Sigmoid colon (tissue), 7 donors: ENCODE measurements around the gene GNLY. TPM values are rescaled to one million over a fixed set of nuclear protein-coding genes. Genes with fewer than 3 reads are reported as not detected.

Experiments
- DNase-seq: peaks from one replicate; pipeline ENCODE4 v3.0.0-alpha.2; 2019
- H3K27ac ChIP-seq, 4 donors: fragments of 200-600 bp; sonication (generic); one replicate each; pipeline ENCODE4 v1.5.1; 2016 to 2019; ENCODE audit warnings: mild to moderate bottlenecking in 1 of 4
- H3K27me3 ChIP-seq, 3 donors: fragments of 200-600 bp; sonication (generic); one replicate each; pipeline ENCODE4 v1.5.1; 2019; ENCODE audit warnings: mild to moderate bottlenecking in 1 of 3
- H3K36me3 ChIP-seq, 4 donors: fragments of 200-600 bp; sonication (generic); one replicate each; pipeline ENCODE4 v1.5.1; 2016 to 2019
- H3K4me1 ChIP-seq, 4 donors: fragments of 200-600 bp; sonication (generic); one replicate each; pipeline ENCODE4 v1.5.1; 2017 to 2019
- H3K4me3 ChIP-seq, 4 donors: fragments of 200-600 bp; sonication (generic); one replicate each; pipeline ENCODE4 v1.5.1; 2017 to 2019; ENCODE audit warnings: mild to moderate bottlenecking in 2 of 4, moderate library complexity in 1 of 4
- H3K9me3 ChIP-seq, 4 donors: fragments of 200-600 bp in 3 of 4; sonication (generic) in 3 of 4; one replicate each; pipeline versions ENCODE4 v1.5.1 to v1.6.1; 2013 to 2019
- EP300 ChIP-seq, 4 donors: sonication (generic); formaldehyde crosslinking; IDR thresholded peaks; one replicate each; pipeline ENCODE4 v1.6.1; 2017; ENCODE audit warnings: antibody characterized with exemption in 4 of 4
- POLR2A ChIP-seq, 2 donors: fragments of 450-650 bp; IDR thresholded peaks; one replicate each; pipeline ENCODE4 v1.6.1; 2016; ENCODE audit warnings: antibody characterized with exemption in 2 of 2, mild to moderate bottlenecking in 2 of 2, moderate library complexity in 2 of 2
- POLR2AphosphoS5 ChIP-seq, 4 donors: sonication (generic); formaldehyde crosslinking; IDR thresholded peaks; one replicate each; pipeline ENCODE4 v1.6.1; 2017; ENCODE audit warnings: antibody characterized with exemption in 4 of 4
- WGBS, 2 donors: extraction: QIAGEN DNeasy Blood & Tissue Kit; methylation state at CpG; one replicate each; pipeline ENCODE4 v1.1.7; 2013; 5-methylcytosine and 5-hydroxymethylcytosine counted together
- intact Hi-C: fragments of 100-400 bp; cut with DNase I; formaldehyde crosslinking; loops from one replicate; pipeline ENCODE4 v1.15.1; 2023
- polyA plus RNA-seq, 3 donors: library from polyadenylated mRNA; stranded (reverse); fragments of 200-250 nt; gene quantifications; one replicate each; pipeline ENCODE4 v1.2.3, GENCODE V29; 2013
- total RNA-seq, 4 donors: library from RNA; depleted of rRNA; stranded (reverse); fragments of >200 nt; gene quantifications; one replicate each; pipeline ENCODE4 v1.1.0, GENCODE V29; 2016
- TF ChIP-seq, protein P1 (sequence below), 4 experiments: fragments of 450-650 bp in 3 of 4; fragments of 200-600 bp in 1 of 4; IDR thresholded peaks; one replicate each; pipeline ENCODE4 v1.5.1; 2016 to 2019; ENCODE audit warnings: antibody characterized with exemption in 4 of 4, mild to moderate bottlenecking in 3 of 4, moderate library complexity in 2 of 4
- donor health status: healthy with polysubstance abuse.
- donor health status: Bipolar disorder and iron deficiency.
- donor health status: healthy.

The GNLY gene
- total and polyA plus RNA-seq, 7 donors = 1.6 to 13.9 (median 3.3) TPM; not detected in 3

DNA sequence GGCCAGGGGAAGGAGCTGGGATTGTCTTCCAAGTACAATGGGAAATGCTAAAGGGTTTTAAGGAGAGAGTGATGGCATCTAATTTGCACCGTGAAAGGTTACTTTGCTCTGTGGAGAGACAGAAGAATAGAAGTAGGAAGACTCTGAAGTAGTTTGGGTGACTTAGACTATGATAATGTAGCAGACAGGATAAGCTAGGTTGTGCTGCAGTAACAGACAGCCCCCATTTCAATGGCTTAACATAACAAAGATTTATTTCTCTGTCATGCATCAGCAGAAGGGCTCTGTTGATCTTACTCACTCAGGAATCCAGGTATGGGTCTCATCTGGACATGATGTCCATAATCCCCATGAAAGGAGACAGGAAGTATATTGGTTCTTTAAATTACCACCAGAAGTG lies 26.4 kb downstream of the GNLY start:
- WGBS, 2 donors = 88 to 100% methylated on average over 1 of the region's 1 CpG
- peaks cover 0 to 8% (median 3%) of the 10 kb centered on the region in 4 donors for H3K4me1 ChIP-seq
- H3K27me3 ChIP-seq = no peaks in the 10 kb centered on the region
- H3K27ac ChIP-seq = no peak overlapping the region
- no peak overlapping the region for H3K4me3 ChIP-seq
- no peaks in the 10 kb centered on the region for H3K9me3 ChIP-seq
- no peaks in the 10 kb centered on the region for H3K36me3 ChIP-seq
- no peak for TF ChIP-seq POLR2AphosphoS5 (IDR thresholded peaks at IDR 0.05)
- TF ChIP-seq, protein P1, sequence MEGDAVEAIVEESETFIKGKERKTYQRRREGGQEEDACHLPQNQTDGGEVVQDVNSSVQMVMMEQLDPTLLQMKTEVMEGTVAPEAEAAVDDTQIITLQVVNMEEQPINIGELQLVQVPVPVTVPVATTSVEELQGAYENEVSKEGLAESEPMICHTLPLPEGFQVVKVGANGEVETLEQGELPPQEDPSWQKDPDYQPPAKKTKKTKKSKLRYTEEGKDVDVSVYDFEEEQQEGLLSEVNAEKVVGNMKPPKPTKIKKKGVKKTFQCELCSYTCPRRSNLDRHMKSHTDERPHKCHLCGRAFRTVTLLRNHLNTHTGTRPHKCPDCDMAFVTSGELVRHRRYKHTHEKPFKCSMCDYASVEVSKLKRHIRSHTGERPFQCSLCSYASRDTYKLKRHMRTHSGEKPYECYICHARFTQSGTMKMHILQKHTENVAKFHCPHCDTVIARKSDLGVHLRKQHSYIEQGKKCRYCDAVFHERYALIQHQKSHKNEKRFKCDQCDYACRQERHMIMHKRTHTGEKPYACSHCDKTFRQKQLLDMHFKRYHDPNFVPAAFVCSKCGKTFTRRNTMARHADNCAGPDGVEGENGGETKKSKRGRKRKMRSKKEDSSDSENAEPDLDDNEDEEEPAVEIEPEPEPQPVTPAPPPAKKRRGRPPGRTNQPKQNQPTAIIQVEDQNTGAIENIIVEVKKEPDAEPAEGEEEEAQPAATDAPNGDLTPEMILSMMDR (IDR thresholded peaks at IDR 0.05) = no peak
- TF ChIP-seq POLR2A (IDR thresholded peaks at IDR 0.05) = no peak
- no peak for TF ChIP-seq EP300 (IDR thresholded peaks at IDR 0.05)
- intact Hi-C loops = loop anchor here (10.0 kb wide), 1 partner anchor 364 kb away; no protein-coding TSS in a partner anchor
- no peak for DNase-seq

DNA sequence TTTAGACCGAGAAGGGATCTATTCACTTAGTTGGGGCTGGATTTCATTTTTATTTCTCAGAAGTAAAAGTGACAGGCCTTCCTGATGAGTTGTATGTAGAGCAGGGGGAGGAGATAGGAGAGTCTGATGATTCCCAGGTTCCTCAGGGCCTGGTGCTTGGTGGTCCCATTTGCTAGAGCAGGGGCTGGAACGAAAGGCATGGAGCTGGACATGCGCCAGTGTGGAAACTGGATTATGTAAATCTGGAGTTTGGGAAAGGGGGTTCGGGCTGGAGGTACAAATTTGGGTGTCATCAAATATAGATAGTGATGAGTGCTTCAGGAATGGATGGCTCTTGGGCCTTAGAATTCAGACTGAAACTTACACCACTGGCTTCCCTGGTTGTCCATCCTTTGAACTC lies 27.5 kb downstream of the GNLY start:
- TF ChIP-seq, protein P1 (IDR thresholded peaks at IDR 0.05) = no peak
- no peak for TF ChIP-seq POLR2AphosphoS5 (IDR thresholded peaks at IDR 0.05)
- no peak for TF ChIP-seq EP300 (IDR thresholded peaks at IDR 0.05)
- no peak for TF ChIP-seq POLR2A (IDR thresholded peaks at IDR 0.05)
- Histone ChIP-seq H3K4me3 (no peak overlapping the region), H3K36me3 (no peaks in the 10 kb centered on the region), H3K9me3 (no peaks in the 10 kb centered on the region), H3K4me1 (peaks cover 0 to 8% (median 3%) of the 10 kb centered on the region in 4 donors), H3K27me3 (no peaks in the 10 kb centered on the region), H3K27ac (no peak overlapping the region)
- intact Hi-C loops = loop anchor here (10.0 kb wide), 1 partner anchor 363 kb away; no protein-coding TSS in a partner anchor
- DNase-seq = no peak
- WGBS, 2 donors = 86 to 93% methylated on average over 4 of the region's 4 CpGs

DNA sequence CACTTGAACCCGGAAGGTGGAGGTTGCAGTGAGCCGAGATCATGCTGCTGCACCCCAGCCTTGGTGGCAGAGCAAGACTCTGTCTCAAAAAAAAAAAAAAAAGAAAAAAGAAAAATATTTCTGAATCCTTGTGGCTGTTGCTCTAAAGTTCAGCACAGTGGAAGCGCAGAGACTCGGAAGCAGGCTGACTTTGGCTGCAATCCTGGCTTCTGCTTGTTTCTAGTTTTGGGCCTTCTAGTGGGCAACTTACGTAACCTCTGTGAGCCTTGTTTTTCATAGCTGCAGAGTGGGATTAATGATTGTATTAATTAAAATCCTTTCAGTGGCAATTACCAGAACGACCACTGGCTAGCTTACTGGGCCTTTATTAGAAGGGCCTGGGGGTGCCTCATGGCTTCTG lies 28.4 kb downstream of the GNLY start:
- intact Hi-C loops = loop anchor here (10.0 kb wide), 1 partner anchor 362 kb away; no protein-coding TSS in a partner anchor
- Histone ChIP-seq H3K9me3 (no peaks in the 10 kb centered on the region), H3K27me3 (no peaks in the 10 kb centered on the region), H3K36me3 (no peaks in the 10 kb centered on the region), H3K27ac (no peak overlapping the region), H3K4me1 (peaks cover 0 to 8% (median 3%) of the 10 kb centered on the region in 4 donors), H3K4me3 (no peak overlapping the region)
- TF ChIP-seq POLR2A (IDR thresholded peaks at IDR 0.05) = no peak
- TF ChIP-seq, protein P1 (IDR thresholded peaks at IDR 0.05) = no peak
- TF ChIP-seq EP300 (IDR thresholded peaks at IDR 0.05) = no peak
- TF ChIP-seq POLR2AphosphoS5 (IDR thresholded peaks at IDR 0.05) = no peak
- no peak for DNase-seq
- 90 to 93% methylated on average over 6 of the region's 6 CpGs for WGBS, 2 donors

DNA sequence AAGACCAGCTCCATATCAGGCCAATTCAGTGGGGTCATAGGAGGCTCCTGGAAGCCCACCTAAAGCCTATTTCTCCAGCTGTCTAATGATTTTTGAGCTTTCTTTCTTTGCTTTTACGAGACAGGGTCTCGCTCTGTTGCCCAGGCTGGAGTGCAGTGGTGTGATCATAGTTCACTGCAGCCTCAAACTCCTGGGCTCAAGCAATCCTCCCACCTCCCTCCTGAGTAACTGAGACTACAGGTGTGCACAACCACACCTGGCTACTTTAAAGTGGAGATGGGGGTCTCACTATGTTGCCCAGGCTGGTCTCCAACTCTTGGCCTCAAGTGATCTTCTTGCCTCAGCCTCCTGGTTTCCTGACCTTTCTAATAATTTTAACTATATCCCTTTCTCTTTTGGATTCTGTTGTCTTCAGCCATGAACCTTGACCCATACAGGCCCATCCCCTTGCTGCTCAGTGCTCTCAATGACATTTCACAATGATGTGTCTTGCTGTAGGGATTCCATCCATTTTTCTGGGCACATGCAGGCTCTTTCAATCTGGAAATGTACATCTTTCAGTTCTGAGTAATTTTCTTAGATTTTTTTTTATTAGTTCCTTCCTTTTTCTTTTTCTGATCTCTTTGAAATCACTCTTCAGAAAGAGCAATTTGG lies 29.7 kb downstream of the GNLY start:
- Histone ChIP-seq H3K27ac (no peak overlapping the region), H3K27me3 (no peaks in the 10 kb centered on the region), H3K9me3 (no peaks in the 10 kb centered on the region), H3K36me3 (no peaks in the 10 kb centered on the region), H3K4me3 (no peak overlapping the region), H3K4me1 (peaks cover 0 to 12% (median 5%) of the 10 kb centered on the region in 4 donors)
- TF ChIP-seq, protein P1 (IDR thresholded peaks at IDR 0.05) = no peak
- TF ChIP-seq POLR2AphosphoS5 (IDR thresholded peaks at IDR 0.05) (no peak), EP300 (IDR thresholded peaks at IDR 0.05) (no peak), POLR2A (IDR thresholded peaks at IDR 0.05) (no peak)
- DNase-seq = no peak
- intact Hi-C loops = loop anchor here (10.0 kb wide), 1 partner anchor 361 kb away; no protein-coding TSS in a partner anchor
- 94% methylated on average over 2 of the region's 2 CpGs for WGBS, 2 donors
